HG02588 (cell line): ENCODE results near the gene WDR5.
"Not testable (repeated sequence)": the region's sequence is repeated elsewhere in the genome, so short reads cannot be mapped to it uniquely, and the experiment has no call there.

Experiments used
- ATAC-seq: cut with Tn5 transposase; IDR thresholded peaks from one replicate; pipeline ENCODE4 v1.9.1; 2021; ENCODE audit warnings: mild to moderate bottlenecking, moderate library complexity; ENCODE audit not compliant: unreplicated experiment

Gene WDR5

DNA sequence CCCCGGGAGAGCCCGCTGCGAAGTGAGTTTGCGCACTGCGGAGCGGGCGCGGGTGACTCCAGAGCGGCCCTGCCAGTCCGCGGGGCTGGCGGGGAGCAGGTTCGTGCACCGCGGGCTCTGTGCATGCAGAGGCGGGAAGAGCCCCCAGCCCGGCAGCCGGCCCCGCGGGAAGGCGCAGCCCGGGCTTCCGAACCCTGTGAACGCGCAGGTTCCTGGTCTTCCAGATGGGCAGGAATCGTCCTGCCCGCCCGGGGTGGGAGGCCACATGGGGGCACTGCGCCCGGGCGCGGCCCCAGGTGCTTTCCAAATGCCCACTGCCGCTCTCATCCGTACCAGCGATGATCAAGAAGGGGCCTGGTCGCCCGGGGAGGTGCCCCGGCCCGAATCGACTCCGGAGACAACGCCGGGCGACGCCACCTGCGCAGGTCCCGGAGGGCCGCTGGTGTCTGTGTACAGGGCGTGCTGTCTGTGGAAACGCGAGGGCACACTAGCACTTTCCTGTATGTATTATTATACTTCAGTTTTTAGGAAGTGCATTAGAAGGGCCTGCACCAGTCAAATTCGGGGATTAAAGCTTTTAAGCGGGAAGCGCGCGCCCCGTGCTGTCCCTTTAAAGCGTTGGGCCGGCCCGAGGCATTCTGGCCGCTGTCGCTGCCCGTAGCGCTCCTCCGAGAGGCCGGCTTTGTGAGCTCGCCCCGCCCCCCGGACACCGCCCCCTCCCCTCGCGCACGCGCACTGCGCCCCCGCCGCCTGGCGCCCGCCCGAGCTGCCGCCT is at the start of gene WDR5:
Gene WDR5 (plus strand): TSS at position 740 of the 775 bp plus-strand sequence. CDS start 3,796 bp downstream, outside the sequence.
- ATAC-seq: peak; percentile 43

DNA sequence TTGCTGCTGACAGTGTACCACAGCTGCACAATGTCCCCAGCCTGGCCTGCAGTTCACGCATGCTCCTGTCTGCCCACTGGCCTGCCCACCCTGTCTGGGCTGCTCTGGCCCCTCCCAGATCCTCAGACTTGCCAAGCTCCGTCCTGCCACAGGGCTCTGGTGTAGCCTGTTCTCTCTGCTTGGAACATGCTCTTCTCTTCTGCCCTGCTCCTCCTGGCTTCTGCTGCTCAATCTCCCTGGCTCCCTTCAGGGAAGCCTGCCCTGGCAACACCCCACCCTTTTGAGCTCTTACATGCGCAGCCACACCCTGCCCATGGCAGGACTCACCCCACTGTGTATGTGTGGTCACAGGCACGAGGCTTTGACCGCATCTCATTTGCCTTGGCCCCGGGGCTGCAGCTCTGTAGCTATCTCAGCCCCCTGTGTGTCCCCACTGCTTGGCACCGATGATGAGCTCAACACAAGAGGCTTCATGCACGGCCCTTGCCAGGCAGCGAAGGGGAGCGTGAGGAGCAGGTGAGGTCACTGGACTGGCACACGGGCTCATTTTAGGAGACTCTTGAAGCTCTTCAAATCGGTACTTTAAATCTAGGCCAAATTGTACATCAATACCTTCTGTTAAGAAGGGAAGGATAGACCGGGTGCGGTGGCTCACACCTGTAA is 47.7 kb upstream of the WDR5 start:
- ATAC-seq: no peak

DNA sequence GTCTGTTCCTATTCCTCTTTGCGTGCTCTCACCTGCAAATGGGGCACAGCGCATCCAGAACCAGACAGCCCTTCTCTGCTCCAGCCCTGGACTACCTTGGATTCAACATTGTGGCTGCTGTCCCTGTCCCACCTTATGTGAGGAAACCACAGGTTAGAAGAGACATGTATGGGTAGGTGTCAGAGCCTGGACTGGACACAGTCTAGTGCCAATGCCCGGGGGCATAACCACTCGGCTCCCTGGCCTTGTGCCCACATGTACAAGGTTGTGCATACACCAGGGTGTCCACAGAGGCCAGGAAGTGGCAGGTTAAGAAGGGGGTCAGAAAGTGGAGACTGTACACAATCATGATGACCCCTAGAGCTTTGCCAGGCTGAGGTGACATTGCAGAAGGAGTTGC is 45.9 kb upstream of the WDR5 start:
- no peak for ATAC-seq

DNA sequence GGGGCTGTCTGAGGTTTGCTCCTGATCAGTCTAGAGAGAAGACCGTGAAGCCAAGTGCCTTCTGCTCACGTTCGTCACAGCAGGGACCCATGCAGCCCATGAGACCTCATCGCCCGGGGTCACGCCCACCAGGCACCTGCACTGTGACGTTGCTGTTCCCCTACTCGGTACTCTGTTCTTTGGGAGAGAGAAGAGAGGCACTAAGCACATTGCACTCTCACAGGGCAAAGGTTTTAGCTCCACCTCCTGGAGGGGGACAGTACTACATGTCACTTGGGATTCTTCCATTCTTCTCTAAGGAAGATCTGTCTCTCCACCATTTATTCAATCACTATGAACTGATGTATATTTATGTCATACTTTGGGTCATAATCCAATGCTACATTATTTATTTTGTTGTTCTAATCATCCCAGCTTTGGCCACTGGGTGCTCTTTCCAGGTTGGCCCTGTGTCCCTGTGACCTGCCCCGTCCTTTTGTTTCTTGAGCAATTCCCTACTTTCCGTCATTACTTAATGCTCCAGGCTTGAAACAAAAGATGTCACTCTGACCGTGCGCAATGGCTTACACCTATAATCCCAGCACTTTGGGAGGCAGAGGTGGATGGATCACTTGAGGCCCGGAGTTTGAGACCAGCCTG is 36.6 kb upstream of the WDR5 start:
- ATAC-seq: no peak

DNA sequence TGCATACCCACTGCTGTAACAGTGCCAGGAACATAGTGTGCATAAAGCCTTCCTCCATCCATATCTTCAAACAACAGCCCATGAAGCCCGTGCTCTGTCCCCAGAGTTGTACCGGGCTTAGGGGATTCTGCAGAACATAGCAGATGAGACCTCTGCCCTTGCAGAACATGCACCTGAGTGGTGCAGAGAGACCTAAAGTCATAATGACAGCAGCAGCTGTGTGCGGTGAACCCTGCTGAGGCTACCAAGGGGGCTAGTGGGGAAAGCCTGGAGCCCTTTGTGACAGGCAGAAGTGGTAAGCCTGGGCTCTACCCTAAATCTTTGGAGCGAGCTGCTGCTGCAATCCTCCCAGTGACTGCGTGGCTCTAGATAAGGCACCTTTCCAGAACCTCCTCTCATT is 35.8 kb upstream of the WDR5 start:
- no peak for ATAC-seq

DNA sequence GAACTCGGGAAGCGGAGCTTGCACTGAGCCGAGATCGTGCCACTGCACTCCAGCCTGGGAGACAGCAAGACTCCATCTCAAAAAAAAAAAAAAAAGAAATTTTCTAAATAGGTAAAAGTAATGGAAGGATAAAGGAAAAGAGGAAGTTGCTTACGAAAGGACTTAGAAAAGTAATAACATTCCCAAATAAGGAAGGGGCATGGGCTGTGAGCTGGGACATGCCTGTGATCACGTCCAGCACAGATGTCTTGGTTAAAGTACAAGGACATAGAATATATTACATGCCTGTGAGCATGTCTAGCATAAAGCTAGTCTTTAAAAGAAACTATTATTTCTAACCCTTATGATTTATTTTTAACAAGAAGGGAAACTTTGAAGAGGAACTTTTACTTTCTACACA is 34.7 kb upstream of the WDR5 start:
- not testable (repeated sequence) for ATAC-seq

DNA sequence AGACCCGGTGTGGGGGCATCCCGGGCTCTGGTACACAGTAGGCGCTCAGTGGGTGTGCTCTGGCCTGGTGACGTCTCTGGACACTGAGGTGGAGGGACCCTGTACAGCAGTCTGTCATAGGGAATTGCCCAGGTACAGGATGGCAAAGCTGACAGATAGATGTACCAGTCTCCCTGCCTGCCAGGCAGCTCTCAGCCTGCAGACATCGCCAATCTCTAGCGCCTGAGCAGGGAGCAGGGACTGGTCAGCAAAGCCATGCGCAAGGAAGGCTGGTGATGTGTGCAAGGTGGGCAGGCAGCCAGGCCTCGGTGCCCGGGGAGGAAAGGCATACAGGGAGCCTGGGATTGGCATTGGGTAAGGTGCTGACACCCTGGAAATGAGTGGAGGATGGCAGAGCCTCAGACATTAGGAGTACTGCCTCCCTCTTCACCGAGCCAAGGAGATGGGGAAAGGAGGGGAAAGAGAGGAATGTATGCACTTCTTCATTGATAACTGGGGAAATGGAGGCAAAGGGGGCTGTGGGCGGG is 34.2 kb upstream of the WDR5 start:
- ATAC-seq: no peak

DNA sequence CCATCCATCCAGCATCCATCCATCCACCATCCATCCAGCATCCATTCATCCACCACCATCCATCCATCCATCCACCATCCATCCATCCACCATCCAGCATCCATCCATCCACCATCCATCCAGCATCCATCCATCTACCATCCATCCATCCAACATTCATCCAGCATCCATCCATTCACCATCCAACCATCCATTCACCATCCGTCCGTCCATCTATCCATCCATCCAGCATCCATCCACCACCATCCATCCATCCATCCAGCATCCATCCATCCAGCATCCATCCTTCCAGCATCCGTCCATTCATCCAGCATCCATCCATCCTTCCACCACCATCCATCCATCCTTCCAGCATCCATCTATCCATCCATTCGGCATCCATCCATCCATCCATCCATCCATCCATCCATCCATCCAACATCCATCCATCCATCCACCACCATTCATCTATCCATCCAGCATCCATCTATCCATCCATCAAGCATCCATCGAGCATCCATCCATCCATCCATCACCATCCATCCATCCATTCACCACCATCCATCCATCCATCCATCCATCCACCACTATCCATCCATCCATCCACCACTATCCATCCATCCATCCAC is 32.4 kb upstream of the WDR5 start:
- no peak for ATAC-seq

DNA sequence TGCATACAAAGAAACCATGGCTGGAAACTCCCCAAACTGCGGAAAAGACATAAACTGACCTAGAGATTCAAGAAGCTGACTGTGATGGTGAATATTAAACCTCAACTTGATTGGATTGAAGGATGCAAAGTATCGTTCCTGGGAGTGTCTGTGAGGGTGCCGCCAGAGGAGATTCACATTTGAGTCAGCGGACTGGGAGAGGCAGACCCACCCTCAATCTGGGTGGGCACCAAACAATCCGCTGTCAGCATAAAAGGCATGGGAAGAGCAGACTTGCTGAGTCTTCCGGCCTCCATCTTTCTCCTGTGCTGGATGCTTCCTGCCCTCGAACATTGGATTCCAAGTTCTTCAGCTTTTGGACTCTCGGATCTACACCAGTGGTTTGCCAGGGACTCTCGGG is 24.8 kb upstream of the WDR5 start:
- ATAC-seq: no peak

DNA sequence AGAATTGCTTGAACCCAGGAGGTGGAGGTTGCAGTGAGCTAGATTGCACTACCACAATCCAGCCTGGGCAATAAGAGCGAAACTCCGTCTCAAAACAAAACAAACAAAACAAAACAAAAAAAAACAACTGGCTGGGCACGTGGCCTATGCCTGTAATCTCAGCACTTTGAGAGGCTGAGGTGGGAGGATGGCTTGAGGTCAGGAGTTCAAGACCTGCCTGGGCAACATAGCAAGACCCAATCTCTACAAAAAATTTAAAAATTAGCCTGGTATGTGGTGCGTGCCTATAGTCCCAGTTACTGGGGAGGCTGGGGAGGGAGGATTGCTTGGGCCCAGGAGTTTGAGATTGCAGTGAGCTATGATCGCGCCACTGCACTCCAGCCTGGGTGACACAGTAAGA is 23.3 kb upstream of the WDR5 start:
- no peak for ATAC-seq

DNA sequence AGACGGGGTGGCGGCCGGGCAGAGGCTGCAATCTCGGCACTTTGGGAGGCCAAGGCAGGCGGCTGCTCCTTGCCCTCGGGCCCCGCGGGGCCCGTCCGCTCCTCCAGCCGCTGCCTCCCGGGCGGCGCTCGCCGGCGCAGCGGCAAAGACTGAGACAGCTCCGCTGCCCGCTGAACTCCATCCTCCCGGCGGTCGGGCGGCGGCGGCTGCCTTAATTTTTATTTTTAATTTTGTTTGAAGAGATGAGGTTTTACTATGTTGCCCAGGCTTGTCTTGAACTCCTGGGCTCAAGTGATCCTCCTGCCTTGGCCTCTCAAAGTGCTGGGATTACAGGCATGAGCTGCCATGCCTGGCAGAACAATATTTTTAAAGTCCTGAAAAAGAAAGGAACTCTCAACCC is 16.9 kb upstream of the WDR5 start:
- not testable (repeated sequence) for ATAC-seq

DNA sequence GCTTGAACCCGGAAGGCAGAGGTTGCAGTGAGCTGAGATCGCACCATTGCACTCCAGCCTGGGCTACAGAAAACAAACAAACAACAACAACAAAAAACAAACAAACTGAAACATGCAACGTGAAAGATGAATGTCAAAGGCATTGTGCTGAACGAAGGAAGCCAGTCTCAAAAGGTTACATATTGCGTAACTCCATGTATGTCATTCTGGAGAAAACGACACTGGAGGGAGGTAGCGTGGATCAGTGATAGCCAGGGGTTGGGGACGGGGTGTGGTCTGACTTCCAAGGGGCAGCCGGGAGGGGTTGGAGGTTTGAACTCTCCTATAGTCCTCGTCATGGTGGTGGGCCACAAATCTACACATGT is 12.1 kb upstream of the WDR5 start:
- no peak for ATAC-seq

DNA sequence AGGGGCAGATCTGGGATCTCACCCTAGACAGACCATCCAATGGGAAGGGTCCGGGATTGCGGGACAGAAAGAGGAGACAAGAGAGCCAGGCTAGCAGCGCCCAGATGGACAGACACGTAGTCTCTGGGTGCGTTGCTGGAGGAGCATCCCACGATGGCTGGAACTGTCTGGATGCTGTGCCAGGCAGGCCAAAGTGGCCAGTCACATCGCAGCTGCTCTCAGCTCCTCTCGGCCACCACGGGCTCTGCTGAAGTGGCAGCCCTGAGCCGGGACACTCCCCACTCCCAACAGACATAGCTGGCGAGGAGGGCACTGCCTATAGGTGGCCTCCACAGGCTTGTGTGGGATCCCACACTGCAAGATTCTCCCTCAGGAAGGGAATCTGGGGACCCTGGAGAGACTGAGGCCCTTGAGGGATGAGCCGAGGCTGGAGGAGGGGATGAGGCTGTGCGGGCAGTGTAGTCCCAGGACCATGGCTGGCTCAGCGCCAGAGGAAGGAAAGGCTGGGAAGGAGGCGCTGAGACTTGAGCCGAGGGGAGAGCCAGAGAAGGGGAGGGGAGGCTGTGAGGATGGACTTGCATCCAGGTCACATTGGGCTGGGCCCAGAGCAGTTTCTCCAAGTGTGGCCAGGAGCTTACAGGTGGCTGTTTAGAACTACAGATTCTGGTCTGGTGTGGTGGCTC is 10.3 kb upstream of the WDR5 start:
- ATAC-seq: no peak

DNA sequence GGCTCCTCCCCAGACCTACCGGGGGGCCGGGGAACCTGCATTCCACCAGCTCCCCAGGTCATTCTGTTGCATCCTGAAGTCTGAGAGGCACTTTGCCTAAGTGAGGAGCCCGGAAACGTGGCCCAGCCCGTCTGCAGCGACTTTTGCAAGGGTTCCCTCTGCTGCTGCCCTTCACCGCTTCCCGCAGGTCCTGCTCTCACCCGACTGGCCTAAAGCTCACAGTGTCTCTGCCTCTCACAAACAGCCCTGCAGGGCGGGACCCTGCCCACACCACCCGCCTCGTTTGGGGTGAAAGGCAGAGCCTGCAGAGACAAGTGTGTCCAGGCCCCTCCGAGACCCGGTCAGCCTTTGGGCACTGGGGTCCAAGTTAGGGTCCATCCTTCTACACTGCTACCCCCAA is 9.5 kb upstream of the WDR5 start:
- no peak for ATAC-seq

DNA sequence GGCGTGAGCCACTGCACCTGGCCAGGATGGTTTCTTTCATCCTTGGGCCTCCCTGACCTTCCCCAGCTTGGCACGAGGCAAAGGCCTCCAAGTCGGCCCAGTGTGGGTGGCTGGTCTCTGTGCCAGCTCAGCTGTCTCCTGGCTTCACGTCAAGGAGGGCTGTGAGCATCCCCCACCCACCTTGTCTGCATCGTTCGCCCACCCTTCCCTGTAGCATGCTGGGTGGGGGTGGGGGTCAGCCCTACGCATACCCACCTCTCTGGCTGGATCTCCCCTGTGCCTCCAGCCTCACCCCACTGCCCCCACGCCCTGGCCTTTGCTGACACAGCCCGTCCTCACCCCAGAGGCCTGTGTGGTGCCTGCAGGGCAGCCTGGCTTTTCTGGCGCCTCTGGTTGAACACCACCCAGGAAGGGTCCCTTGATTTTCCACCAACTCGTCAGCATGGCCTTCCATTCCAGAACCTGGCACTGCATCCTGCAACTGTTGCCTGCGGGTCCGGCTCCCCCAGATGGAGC is 8.8 kb upstream of the WDR5 start:
- no peak for ATAC-seq

DNA sequence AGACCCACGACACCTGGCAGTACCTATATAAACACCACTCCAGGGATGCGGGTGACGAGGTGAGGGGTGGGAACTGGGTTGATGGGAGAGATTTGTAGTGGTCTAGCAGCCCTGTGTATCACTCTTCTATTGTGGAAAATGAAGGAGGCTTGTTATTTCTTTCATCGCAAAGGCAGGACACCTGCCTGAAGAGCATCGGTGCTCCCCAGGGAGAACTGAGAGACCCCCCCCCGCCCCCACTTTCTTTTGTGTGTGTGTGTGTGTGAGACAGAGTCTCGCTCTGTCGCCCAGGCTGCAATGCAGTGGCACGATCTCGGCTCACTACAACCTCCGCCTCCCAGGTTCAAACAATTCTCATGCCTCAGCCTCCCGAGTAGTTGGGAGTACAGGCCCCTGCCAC is 8.3 kb upstream of the WDR5 start:
- no peak for ATAC-seq

DNA sequence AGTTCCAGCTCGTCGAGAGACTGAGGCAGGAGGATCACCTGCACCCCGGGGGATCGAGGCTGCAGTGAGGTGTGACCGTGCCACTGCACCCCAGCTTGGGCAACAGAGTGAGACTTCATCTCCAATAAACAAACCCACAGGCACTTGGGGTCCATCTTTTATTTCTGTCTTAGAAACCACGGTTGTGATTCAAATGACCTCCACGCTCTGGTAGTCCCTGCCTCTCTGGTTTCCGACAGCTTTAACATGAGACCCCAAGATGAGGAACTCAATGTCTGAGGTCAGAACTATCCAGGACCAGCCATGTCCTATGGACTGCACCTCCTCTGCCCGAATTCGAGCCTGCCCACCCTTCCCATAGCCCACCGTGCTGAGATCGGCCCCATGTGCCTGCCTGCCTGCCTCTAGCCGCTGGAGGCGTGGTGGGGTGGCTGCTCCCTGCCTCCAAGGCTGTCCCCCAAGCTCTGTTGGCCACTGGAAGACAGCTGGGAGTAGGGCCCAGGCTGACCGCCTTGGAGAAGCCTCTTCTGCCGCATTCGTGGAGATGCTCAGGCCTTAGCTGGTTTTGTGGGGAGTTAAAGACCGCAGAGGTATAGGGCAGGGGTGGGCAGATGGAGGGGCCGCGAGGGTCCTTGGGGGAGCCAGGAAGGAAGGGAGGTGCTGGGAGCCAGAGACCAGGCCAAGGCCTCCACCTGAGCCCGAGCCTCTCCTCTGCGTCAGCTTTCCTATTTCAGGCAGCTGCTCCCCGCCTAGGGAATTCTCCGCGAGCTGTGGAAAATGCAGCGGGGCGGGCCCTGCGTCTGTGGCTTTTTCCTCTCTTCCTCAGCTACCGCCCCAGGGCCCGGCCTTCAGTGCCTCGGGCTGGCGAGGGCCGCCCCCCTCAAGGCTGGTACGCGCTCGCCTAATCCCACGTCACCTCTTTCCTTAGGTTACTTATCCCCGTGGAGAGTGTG is 6.9 kb upstream of the WDR5 start:
- ATAC-seq: no peak

DNA sequence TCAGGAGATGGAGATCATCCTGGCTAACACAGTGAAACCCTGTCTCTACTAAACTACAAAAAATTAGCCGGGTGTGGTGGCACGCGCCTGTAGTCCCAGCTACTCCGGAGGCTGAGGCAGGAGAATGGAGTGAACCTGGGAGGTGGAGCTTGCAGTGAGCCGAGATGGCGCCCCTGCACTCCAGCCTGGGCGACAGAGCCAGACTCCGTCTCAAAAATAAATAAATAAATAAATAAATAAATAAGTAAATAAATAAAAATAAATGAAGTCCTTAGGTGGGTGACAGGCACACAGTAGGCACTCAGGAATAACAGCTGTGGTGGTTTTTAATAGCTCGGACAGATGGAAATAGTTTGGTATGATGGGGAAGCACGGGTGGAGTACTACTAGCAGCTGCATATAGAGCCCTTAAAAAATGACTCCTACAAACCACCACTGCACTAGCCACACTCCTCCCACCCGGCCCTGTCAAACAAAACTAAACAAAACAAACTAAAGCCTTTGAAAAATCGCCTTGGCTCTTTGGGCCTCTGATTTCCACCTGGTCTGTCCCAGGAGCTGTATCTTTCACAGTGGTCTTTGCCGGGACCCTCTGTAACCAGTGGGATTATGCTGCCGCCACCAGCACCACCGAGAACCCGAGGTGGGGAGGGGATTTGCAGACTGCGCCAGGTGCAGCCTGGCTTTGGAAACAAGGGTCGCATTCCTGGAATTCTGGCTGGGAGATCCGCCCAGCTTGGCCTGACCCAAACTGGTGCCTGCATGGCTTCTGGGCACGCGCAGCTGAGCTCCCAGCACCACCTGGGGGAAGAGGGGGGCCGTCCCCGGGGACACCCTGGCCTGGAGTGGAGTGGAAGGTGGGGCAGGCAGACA is 5.1 kb upstream of the WDR5 start:
- ATAC-seq: no peak
